HL-60 (cell line): ENCODE data around the gene SHOC2.

Source experiments
- DNase-seq, 2 experiments: peaks; one replicate each; pipeline ENCODE4 v3.0.0-alpha.2; 2010 to 2020; ENCODE audit warnings: low read depth in 1 of 2, low spot score in 1 of 2
- H3K27ac ChIP-seq: fragments of 250-450 bp; sonication (Bioruptor Pico); replicated peaks from 2 replicates; pipeline ENCODE4 v1.5.1; 2020; ENCODE audit warnings: mild to moderate bottlenecking, moderate library complexity
- H3K27me3 ChIP-seq: fragments of 250-450 bp; sonication (Bioruptor Pico); 2 replicates; pipeline ENCODE4 v1.5.1; 2021; ENCODE audit warnings: mild to moderate bottlenecking, moderate library complexity; ENCODE audit not compliant: insufficient read depth, poor library complexity, severe bottlenecking
- H3K4me3 ChIP-seq: replicated peaks from 2 replicates; pipeline ENCODE4 v1.5.1; 2011; ENCODE audit warnings: mild to moderate bottlenecking, control low read depth, low read length; ENCODE audit not compliant: insufficient read depth
- CTCF ChIP-seq: IDR thresholded peaks from one replicate; pipeline ENCODE4 v1.5.1; 2011; ENCODE audit warnings: low read length, control low read depth, inconsistent platforms; ENCODE audit not compliant: insufficient read depth
- GABPA ChIP-seq: IDR thresholded peaks from 2 replicates; pipeline ENCODE4 v1.6.1; 2012; ENCODE audit warnings: low read depth
- POLR2AphosphoS5 ChIP-seq: IDR thresholded peaks from 2 replicates; pipeline ENCODE4 v1.6.1; 2012; ENCODE audit warnings: low read depth
- SPI1 ChIP-seq: IDR thresholded peaks from 2 replicates; pipeline ENCODE4 v1.6.1; 2012; ENCODE audit warnings: low read depth, mild to moderate bottlenecking, borderline replicate concordance
- TF ChIP-seq, protein P1 (sequence below): IDR thresholded peaks from 2 replicates; pipeline ENCODE4 v1.6.1; 2012; ENCODE audit warnings: low read depth; ENCODE audit not compliant: insufficient replicate concordance

The SHOC2 gene

GRCh38 chr10:110918643-110919348 lies 608 bp upstream of the SHOC2 start, which contains the start of gene BBIP1:
BBIP1 (minus strand) TSS chr10:110919180; CDS start chr10:110918157, 1,023 bp downstream.
- peak; percentile 98 to 100 for DNase-seq
- Histone ChIP-seq H3K27ac (peak within 1 kb of the TSS; percentile 99), H3K27me3 (no peaks in the 10 kb centered on the region), H3K4me3 (peak within 1 kb of the TSS; percentile 79)
- peak; percentile 89 for TF ChIP-seq GABPA
- TF ChIP-seq, protein P1, sequence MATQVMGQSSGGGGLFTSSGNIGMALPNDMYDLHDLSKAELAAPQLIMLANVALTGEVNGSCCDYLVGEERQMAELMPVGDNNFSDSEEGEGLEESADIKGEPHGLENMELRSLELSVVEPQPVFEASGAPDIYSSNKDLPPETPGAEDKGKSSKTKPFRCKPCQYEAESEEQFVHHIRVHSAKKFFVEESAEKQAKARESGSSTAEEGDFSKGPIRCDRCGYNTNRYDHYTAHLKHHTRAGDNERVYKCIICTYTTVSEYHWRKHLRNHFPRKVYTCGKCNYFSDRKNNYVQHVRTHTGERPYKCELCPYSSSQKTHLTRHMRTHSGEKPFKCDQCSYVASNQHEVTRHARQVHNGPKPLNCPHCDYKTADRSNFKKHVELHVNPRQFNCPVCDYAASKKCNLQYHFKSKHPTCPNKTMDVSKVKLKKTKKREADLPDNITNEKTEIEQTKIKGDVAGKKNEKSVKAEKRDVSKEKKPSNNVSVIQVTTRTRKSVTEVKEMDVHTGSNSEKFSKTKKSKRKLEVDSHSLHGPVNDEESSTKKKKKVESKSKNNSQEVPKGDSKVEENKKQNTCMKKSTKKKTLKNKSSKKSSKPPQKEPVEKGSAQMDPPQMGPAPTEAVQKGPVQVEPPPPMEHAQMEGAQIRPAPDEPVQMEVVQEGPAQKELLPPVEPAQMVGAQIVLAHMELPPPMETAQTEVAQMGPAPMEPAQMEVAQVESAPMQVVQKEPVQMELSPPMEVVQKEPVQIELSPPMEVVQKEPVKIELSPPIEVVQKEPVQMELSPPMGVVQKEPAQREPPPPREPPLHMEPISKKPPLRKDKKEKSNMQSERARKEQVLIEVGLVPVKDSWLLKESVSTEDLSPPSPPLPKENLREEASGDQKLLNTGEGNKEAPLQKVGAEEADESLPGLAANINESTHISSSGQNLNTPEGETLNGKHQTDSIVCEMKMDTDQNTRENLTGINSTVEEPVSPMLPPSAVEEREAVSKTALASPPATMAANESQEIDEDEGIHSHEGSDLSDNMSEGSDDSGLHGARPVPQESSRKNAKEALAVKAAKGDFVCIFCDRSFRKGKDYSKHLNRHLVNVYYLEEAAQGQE, result peak; percentile 57
- TF ChIP-seq SPI1, result peak; percentile 83
- TF ChIP-seq POLR2AphosphoS5, result peak; percentile 69
- TF ChIP-seq CTCF, result no peak

DNA sequence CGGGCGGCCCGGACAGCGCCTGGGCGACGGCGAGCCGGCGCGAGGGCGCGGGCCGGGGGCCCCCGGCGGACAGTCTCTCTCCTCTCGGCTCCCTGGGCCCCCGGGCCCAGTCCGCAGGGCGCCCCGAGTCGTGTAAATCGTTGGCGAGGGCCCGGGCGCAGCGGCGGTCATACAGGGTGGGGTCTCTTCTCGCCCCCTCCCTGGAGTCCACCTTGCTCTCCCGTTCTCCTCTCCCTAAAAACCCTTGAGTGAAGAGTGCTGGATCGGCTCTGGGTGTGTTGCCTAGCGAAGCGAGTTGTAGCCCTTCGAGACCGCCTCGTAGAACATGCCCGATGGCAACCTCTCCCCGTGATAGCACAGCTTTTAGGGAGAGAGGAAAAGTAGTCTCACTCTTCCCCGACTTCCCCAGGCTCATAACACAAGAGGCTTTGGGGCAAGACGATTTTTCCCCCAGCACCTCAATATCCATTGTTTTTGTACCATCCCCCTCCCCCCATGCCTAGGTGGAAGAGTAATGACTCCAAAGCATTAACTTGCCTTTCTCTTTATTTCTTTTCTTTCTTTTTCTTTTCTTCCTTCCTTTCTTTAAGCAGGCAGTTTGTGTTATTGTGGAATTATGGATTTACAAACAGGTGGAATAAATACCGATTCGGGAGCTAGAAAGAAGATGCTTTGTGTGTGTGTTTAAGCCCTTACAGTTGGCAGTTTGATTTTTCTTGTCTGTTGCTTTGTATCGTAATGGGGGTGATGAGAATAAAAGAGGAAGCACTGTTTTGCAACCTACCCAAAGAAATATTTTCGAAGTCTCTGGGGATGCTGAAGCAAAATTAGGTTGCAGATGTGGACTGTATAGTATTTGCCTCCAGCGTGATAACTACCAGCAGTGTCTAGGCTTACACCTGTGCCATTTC lies 822 bp downstream of the SHOC2 start:
- Histone ChIP-seq H3K4me3 (peak overlapping the region; percentile 63), H3K27ac (peak overlapping the region; percentile 93), H3K27me3 (no peaks in the 10 kb centered on the region)
- TF ChIP-seq POLR2AphosphoS5, result peak; percentile 20; the same call in 1 of the 2 replicates
- TF ChIP-seq CTCF, result no peak
- peak; percentile 80; the same call in 1 of the 2 replicates for TF ChIP-seq SPI1
- TF ChIP-seq, protein P1, result no peak
- DNase-seq, result peak; percentile 63 to 72

DNA sequence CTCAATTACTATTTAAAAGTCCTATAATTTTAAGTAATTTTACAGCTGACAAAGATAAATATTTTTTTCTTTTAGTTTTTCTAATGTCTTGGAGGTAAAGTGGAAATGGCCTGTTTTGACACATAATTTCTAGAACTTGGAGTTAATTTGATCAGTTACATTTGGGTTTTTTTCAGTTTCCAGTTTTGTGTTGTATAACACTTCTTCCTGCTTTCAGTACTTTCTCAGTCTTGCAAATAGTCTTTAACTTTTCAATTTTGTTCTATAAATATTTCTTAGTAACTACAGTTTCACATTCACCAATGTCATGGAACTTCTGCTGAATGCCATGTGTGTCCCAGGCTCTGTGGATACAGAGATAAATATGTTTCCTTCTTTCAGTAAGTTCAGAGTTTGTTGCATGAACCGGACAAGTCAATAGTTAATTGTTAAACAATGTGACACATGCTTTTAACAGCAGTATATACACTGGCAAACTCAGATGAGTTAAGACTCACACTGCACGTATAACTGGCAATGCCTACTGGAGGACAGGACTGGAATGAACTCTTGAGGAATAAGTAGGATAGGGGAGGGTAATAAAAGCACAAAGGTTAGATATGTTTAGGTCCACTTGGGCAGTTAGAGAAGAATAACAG lies 4.6 kb downstream of the SHOC2 start:
- Histone ChIP-seq H3K27me3 (no peaks in the 10 kb centered on the region), H3K27ac (no peak overlapping the region), H3K4me3 (no peak overlapping the region)
- DNase-seq, result no peak
- no peak for TF ChIP-seq POLR2AphosphoS5

DNA sequence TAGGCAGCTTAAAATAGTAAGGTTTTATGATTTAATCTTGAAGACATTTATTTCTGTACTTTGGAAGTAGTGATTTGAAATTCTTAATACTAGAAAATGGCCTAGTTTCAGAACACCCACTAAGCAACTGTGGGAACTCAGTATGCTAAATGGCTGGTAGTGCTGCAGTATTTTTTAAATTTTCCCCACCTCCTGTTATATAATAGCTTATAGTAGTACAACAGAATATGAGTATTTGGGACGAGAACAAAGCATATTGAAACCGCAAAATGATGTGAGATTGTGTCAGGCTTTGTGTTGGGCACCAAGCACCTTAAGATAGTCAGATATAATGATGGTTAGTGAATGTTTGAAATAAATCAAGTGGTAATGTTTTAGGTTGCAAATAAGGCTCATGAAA lies 8.1 kb downstream of the SHOC2 start:
- H3K27ac ChIP-seq, result no peak overlapping the region
- TF ChIP-seq, protein P1, result no peak
- TF ChIP-seq GABPA, result no peak
- no peak overlapping the region for H3K4me3 ChIP-seq
- no peak for DNase-seq
- no peaks in the 10 kb centered on the region for H3K27me3 ChIP-seq
